ENCODE results near the gene MAL.

GRCh38 chr2:95044601-95045000 lies 19.1 kb downstream of the MAL start:
- TF ChIP-seq GLMP (CRISPR knock-in tag; IDR thresholded peaks at IDR 0.05; ENCODE audit: borderline replicate concordance) (no peak), SSRP1 (CRISPR knock-in tag; IDR thresholded peaks at IDR 0.05) (no peak), HBP1 (CRISPR knock-in tag; IDR thresholded peaks at IDR 0.05; ENCODE audit: low read depth) (no peak), CTCF (CRISPR knock-in tag; IDR thresholded peaks at IDR 0.05) (no peak), HCFC1 (IDR thresholded peaks at IDR 0.05; ENCODE audit: low read depth, low read length) (no peak), CREB1 (IDR thresholded peaks at IDR 0.05) (no peak), CREB1 (CRISPR knock-in tag; IDR thresholded peaks at IDR 0.05) (no peak)

Measured in HepG2 (cell line).